SK-N-SH (cell line): ENCODE measurements around the gene LDB2. TPM values are rescaled to one million over a fixed set of nuclear protein-coding genes. Genes with fewer than 3 reads are reported as not detected.

Experiments used
- CTCF ChIA-PET: fragments of 300-600, 350-600 bp; formaldehyde crosslinking; extraction: SDS; loops from one replicate; lab custom pipeline; 2021; lab: Yijun Ruan, JAX
- POLR2A ChIA-PET: fragments of 350-600 bp; sonication (Branson Sonifier 250); formaldehyde crosslinking; extraction: SDS; loops from one replicate; lab custom pipeline; 2020; ENCODE audit warnings: antibody characterized with exemption, inconsistent platforms; lab: Yijun Ruan, JAX
- DNase-seq: peaks from one replicate; pipeline ENCODE4 v3.0.0; 2012
- H2AFZ ChIP-seq: fragments of 200-600 bp; sonication (generic); 2 replicates; pipeline ENCODE4 v1.8.1; 2016; ENCODE audit warnings: antibody characterized with exemption, mild to moderate bottlenecking, low read depth
- H3F3A ChIP-seq: fragments of 200-600 bp; sonication (generic); replicated peaks from 2 replicates; pipeline ENCODE3; 2016; ENCODE audit warnings: antibody characterized with exemption, mild to moderate bottlenecking; ENCODE audit not compliant: insufficient read depth
- H3K27ac ChIP-seq, 2 experiments: fragments of 200-500 bp in 1 of 2; fragments of 200-600 bp in 1 of 2; sonication (Bioruptor generic) in 1 of 2; sonication (generic), shearing (Covaris generic) in 1 of 2; 2 replicates each; pipeline versions ENCODE4 v1.5.1 to v1.6.1; 2014 to 2016; ENCODE audit warnings: low read depth in 2 of 2, inconsistent platforms in 1 of 2, low read length in 1 of 2, mild to moderate bottlenecking in 1 of 2, mixed read lengths in 1 of 2
- H3K27me3 ChIP-seq: fragments of 200-600 bp; sonication (generic), shearing (Covaris generic); 2 replicates; pipeline ENCODE4 v1.6.1; 2016; ENCODE audit warnings: mixed run types; ENCODE audit not compliant: insufficient read depth
- H3K36me3 ChIP-seq, 2 experiments: fragments of 200-500 bp in 1 of 2; fragments of 200-600 bp in 1 of 2; sonication (Bioruptor generic) in 1 of 2; sonication (generic) in 1 of 2; replicated peaks in 1 of 2; 2 replicates each; pipeline versions ENCODE3 to v1.5.1; 2014 to 2016; ENCODE audit warnings: low read length in 1 of 2, mild to moderate bottlenecking in 1 of 2; ENCODE audit not compliant: insufficient read depth in 2 of 2, control insufficient read depth in 1 of 2
- H3K4me1 ChIP-seq, 2 experiments: fragments of 200-500 bp in 1 of 2; fragments of 200-600 bp in 1 of 2; sonication (Bioruptor generic) in 1 of 2; sonication (generic), shearing (Covaris generic) in 1 of 2; 2 replicates each; pipeline versions ENCODE4 v1.5.1 to v1.6.1; 2014 to 2016; ENCODE audit warnings: low read depth in 1 of 2, low read length in 1 of 2, mixed run types in 1 of 2; ENCODE audit not compliant: insufficient read depth in 2 of 2, control insufficient read depth in 1 of 2
- H3K4me2 ChIP-seq: fragments of 200-600 bp; sonication (generic), shearing (Covaris generic); 2 replicates; pipeline ENCODE4 v1.6.1; 2017; ENCODE audit warnings: mixed run types
- H3K4me3 ChIP-seq, 2 experiments: fragments of 200-500 bp in 1 of 2; fragments of 200-600 bp in 1 of 2; sonication (Bioruptor generic) in 1 of 2; sonication (generic), shearing (Covaris generic) in 1 of 2; 2 replicates each; pipeline versions ENCODE4 v1.5.1 to v1.8.1; 2014 to 2016; ENCODE audit warnings: low read depth in 2 of 2, inconsistent platforms in 1 of 2, low read length in 1 of 2, mild to moderate bottlenecking in 1 of 2, mixed read lengths in 1 of 2, moderate library complexity in 1 of 2
- H3K79me2 ChIP-seq: fragments of 200-600 bp; sonication (generic); 2 replicates; pipeline ENCODE4 v1.8.1; 2017; ENCODE audit warnings: mild to moderate bottlenecking; ENCODE audit not compliant: insufficient read depth
- H3K9ac ChIP-seq: fragments of 200-600 bp; sonication (generic); 2 replicates; pipeline ENCODE4 v1.6.1; 2017; ENCODE audit warnings: mixed run types
- H3K9me2 ChIP-seq: fragments of 200-600 bp; sonication (generic); 2 replicates; pipeline ENCODE4 v1.6.1; 2017; ENCODE audit warnings: mixed run types
- H3K9me3 ChIP-seq: fragments of 200-600 bp; sonication (generic); 2 replicates; pipeline ENCODE4 v1.6.1; 2017; ENCODE audit warnings: mixed run types, mild to moderate bottlenecking, moderate library complexity
- H4K20me1 ChIP-seq: fragments of 200-600 bp; sonication (generic); 2 replicates; pipeline ENCODE4 v1.6.1; 2017; ENCODE audit warnings: mild to moderate bottlenecking, mixed run types; ENCODE audit not compliant: insufficient read depth
- EP300 ChIP-seq, 2 experiments: IDR thresholded peaks; 2 replicates each; pipeline versions ENCODE4 v1.4.0 to v1.6.1; 2012; ENCODE audit warnings: borderline replicate concordance in 1 of 2, low read depth in 1 of 2, low read length in 1 of 2
- EZH2phosphoT487 ChIP-seq: fragments of 200-600 bp; sonication (generic); IDR thresholded peaks from 2 replicates; pipeline ENCODE4 v1.6.1; 2017; ENCODE audit warnings: low read depth, mixed run types, mild to moderate bottlenecking, antibody characterized with exemption, moderate library complexity, borderline replicate concordance
- FOXJ3 ChIP-seq: sonication (generic); formaldehyde crosslinking; IDR thresholded peaks from 2 replicates; pipeline ENCODE4 v1.5.1; 2020; ENCODE audit warnings: mild to moderate bottlenecking, missing genetic modification reagents
- GABPA ChIP-seq: IDR thresholded peaks from 2 replicates; pipeline ENCODE4 v1.4.0; 2012; ENCODE audit warnings: low read depth, mild to moderate bottlenecking
- MEF2A ChIP-seq: IDR thresholded peaks from 2 replicates; pipeline ENCODE4 v1.4.0; 2012; ENCODE audit warnings: low read depth, borderline replicate concordance
- MXI1 ChIP-seq: IDR thresholded peaks from 2 replicates; pipeline ENCODE4 v1.6.1; 2012; ENCODE audit warnings: mild to moderate bottlenecking, low read depth, low read length, improper control_type of control experiment
- NFIC ChIP-seq: IDR thresholded peaks from 2 replicates; pipeline ENCODE4 v1.4.0; 2012; ENCODE audit warnings: borderline replicate concordance
- NRF1 ChIP-seq: IDR thresholded peaks from 2 replicates; pipeline ENCODE4 v1.6.1; 2012; ENCODE audit warnings: low read depth, mild to moderate bottlenecking, low read length
- POLR2AphosphoS5 ChIP-seq: IDR thresholded peaks from 2 replicates; pipeline ENCODE4 v1.6.1; 2012; ENCODE audit warnings: low read depth, low read length
- REST ChIP-seq: IDR thresholded peaks from 2 replicates; pipeline ENCODE4 v1.6.1; 2012; ENCODE audit warnings: mild to moderate bottlenecking, low read depth, low read length, moderate library complexity
- RFX5 ChIP-seq: IDR thresholded peaks from 2 replicates; pipeline ENCODE4 v1.6.1; 2012; ENCODE audit warnings: mild to moderate bottlenecking, improper control_type of control experiment, low read length
- RXRA ChIP-seq: IDR thresholded peaks from 2 replicates; pipeline ENCODE4 v1.4.0; 2012; ENCODE audit warnings: low read depth, mild to moderate bottlenecking, borderline replicate concordance
- SIN3A ChIP-seq: IDR thresholded peaks from 2 replicates; pipeline ENCODE4 v1.6.1; 2012; ENCODE audit warnings: low read depth, mild to moderate bottlenecking, low read length, moderate library complexity, borderline replicate concordance
- SMC3 ChIP-seq: IDR thresholded peaks from 2 replicates; pipeline ENCODE4 v1.6.1; 2012; ENCODE audit warnings: low read depth, low read length, improper control_type of control experiment
- TAF1 ChIP-seq: IDR thresholded peaks from 2 replicates; pipeline ENCODE4 v1.6.1; 2012; ENCODE audit warnings: low read depth, mild to moderate bottlenecking, low read length, moderate library complexity, borderline replicate concordance
- WGBS: methylation state at CpG from one replicate; pipeline ENCODE4 v1.1.6; 2017; ENCODE audit warnings: low lambda C conversion rate; 5-methylcytosine and 5-hydroxymethylcytosine counted together
- polyA plus RNA-seq, 3 experiments: library from polyadenylated mRNA; depleted of rRNA; stranded (reverse); fragments of >200 nt; gene quantifications; 2 replicates each; pipeline ENCODE4 v1.2.3, GENCODE V29; 2012
- TF ChIP-seq, protein P1 (sequence below): fragments of 200-600 bp; sonication (generic); IDR thresholded peaks from 2 replicates; pipeline ENCODE4 v1.6.1; 2017; ENCODE audit warnings: antibody characterized with exemption, mild to moderate bottlenecking, moderate library complexity
- TF ChIP-seq, protein P2 (sequence below): IDR thresholded peaks from 2 replicates; pipeline ENCODE4; 2012

The LDB2 gene
- polyA plus RNA-seq, 1 of the 3 experiments (the other 2 are of a cell fraction): 11.0 TPM

- TF ChIP-seq NRF1 (no peak), RFX5 (no peak), SIN3A (no peak), REST (no peak), EZH2phosphoT487 (no peak), FOXJ3 (CRISPR knock-in tag) (no peak), MEF2A (no peak), MXI1 (no peak), POLR2AphosphoS5 (no peak), RXRA (no peak), TAF1 (no peak), GABPA (no peak)
- TF ChIP-seq, protein P1, sequence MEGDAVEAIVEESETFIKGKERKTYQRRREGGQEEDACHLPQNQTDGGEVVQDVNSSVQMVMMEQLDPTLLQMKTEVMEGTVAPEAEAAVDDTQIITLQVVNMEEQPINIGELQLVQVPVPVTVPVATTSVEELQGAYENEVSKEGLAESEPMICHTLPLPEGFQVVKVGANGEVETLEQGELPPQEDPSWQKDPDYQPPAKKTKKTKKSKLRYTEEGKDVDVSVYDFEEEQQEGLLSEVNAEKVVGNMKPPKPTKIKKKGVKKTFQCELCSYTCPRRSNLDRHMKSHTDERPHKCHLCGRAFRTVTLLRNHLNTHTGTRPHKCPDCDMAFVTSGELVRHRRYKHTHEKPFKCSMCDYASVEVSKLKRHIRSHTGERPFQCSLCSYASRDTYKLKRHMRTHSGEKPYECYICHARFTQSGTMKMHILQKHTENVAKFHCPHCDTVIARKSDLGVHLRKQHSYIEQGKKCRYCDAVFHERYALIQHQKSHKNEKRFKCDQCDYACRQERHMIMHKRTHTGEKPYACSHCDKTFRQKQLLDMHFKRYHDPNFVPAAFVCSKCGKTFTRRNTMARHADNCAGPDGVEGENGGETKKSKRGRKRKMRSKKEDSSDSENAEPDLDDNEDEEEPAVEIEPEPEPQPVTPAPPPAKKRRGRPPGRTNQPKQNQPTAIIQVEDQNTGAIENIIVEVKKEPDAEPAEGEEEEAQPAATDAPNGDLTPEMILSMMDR: no peak
Observed at GRCh38 chr4:16860516-16860915, 37.9 kb downstream of the LDB2 start (continued).

- 60% methylated on average over 4 of the region's 4 CpGs for WGBS
- Histone ChIP-seq H3K9me3 (no peaks in the 10 kb centered on the region), H3K4me1 (peaks cover 0 to 42% of the 10 kb centered on the region in 2 experiments; a peak in 2 of 4 replicates), H3K27me3 (no peaks in the 10 kb centered on the region)
- POLR2A ChIA-PET: no interaction called here
- TF ChIP-seq EP300 (IDR thresholded peaks at IDR 0.05; ENCODE audit: borderline replicate concordance in 1 of 2, low read depth in 1 of 2, low read length in 1 of 2) (no peak), NFIC (peak; percentile 32; the same call in 1 of the 2 replicates), TAF1 (no peak), SMC3 (no peak)
- TF ChIP-seq, protein P2, sequence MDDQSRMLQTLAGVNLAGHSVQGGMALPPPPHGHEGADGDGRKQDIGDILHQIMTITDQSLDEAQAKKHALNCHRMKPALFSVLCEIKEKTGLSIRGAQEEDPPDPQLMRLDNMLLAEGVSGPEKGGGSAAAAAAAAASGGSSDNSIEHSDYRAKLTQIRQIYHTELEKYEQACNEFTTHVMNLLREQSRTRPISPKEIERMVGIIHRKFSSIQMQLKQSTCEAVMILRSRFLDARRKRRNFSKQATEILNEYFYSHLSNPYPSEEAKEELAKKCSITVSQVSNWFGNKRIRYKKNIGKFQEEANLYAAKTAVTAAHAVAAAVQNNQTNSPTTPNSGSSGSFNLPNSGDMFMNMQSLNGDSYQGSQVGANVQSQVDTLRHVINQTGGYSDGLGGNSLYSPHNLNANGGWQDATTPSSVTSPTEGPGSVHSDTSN: peak; percentile 15; the same call in 1 of the 2 replicates
- TF ChIP-seq, all 33 proteins: peak for 2
- Histone ChIP-seq H3K4me3 (no peak overlapping the region), H3K27ac (peak overlapping the region in 1 of 2 experiments; percentile 95; a peak in 2 of 4 replicates), H4K20me1 (no peaks in the 10 kb centered on the region), H3K9ac (no peak overlapping the region), H2AFZ (no peak overlapping the region), H3K9me2 (no peaks in the 10 kb centered on the region), H3K36me3 (no peaks in the 10 kb centered on the region), H3K79me2 (peaks cover 21% of the 10 kb centered on the region), H3K4me2 (no peak overlapping the region), H3F3A (peaks cover 54% of the 10 kb centered on the region)
- CTCF ChIA-PET: interaction anchor here (0.8 kb wide), 1 partner anchor 182 kb away, joined by 3 read pairs; no protein-coding TSS in a partner anchor
- no peak for DNase-seq
Observed at GRCh38 chr4:16859031-16859430, 39.4 kb downstream of the LDB2 start.
